Left ventricle myocardium inferior (tissue), 1 donor: ENCODE measurements around the gene EME1. TPM values are rescaled to one million over a fixed set of nuclear protein-coding genes. Genes with fewer than 3 reads are reported as not detected.

ENCODE experiments used
- DNase-seq: peaks from one replicate; pipeline ENCODE4 v3.0.0-alpha.2; 2020
- H3K27ac ChIP-seq: fragments of 200-600 bp; replicated peaks from 2 replicates; pipeline ENCODE4 v1.8.0; 2021
- H3K27me3 ChIP-seq: fragments of 200-600 bp; 2 replicates; pipeline ENCODE4 v1.8.0; 2021; ENCODE audit warnings: low read depth
- H3K36me3 ChIP-seq: fragments of 200-600 bp; 2 replicates; pipeline ENCODE4 v1.8.0; 2021
- H3K4me1 ChIP-seq: fragments of 200-600 bp; 2 replicates; pipeline ENCODE4 v1.8.0; 2021
- H3K4me3 ChIP-seq: fragments of 200-600 bp; 2 replicates; pipeline ENCODE4 v1.8.0; 2021; ENCODE audit warnings: mild to moderate bottlenecking, moderate library complexity
- H3K9me3 ChIP-seq: fragments of 200-600 bp; replicated peaks from 2 replicates; pipeline ENCODE4 v1.8.0; 2021
- CTCF ChIP-seq: fragments of 200-600 bp; IDR thresholded peaks from 2 replicates; pipeline ENCODE4 v1.8.0; 2021; ENCODE audit warnings: antibody characterized with exemption, mild to moderate bottlenecking, borderline replicate concordance
- intact Hi-C: fragments of 100-400 bp; cut with micrococcal nuclease; formaldehyde crosslinking; loops from one replicate; pipeline ENCODE4 v1.11.0; 2022
- total RNA-seq: library from RNA; stranded (reverse); fragmentation: NEBNext Ultra II Directional; extraction: Animal tissue kit (Norgen Biotek cat#: 25700); gene quantifications from one replicate; pipeline ENCODE4 v1.2.1, GENCODE V29; 2021
- donor health status: DM: no; HTN: yes; CAD: no; lungs with severe emphysema.

Gene EME1
- total RNA-seq, 1 donor from 2014 or later: 0.74 TPM

GRCh38 chr17:50421308-50422051 lies 48.5 kb downstream of the EME1 start:
- peaks cover 32% of the 10 kb centered on the region for H3K4me1 ChIP-seq
- H3K9me3 ChIP-seq: peaks cover 6% of the 10 kb centered on the region
- no peak for TF ChIP-seq CTCF
- peak overlapping the region; percentile 45 for H3K4me3 ChIP-seq
- intact Hi-C loops: no loop called here
- H3K27me3 ChIP-seq: no peaks in the 10 kb centered on the region
- H3K36me3 ChIP-seq: no peaks in the 10 kb centered on the region
- H3K27ac ChIP-seq: peak overlapping the region; percentile 74
- no peak for DNase-seq

- Histone ChIP-seq H3K27ac (no peak overlapping the region), H3K36me3 (no peaks in the 10 kb centered on the region), H3K4me1 (peaks cover 45% of the 10 kb centered on the region), H3K4me3 (no peak overlapping the region), H3K27me3 (no peaks in the 10 kb centered on the region), H3K9me3 (peaks cover 6% of the 10 kb centered on the region)
- DNase-seq: no peak
- intact Hi-C loops: no loop called here
- TF ChIP-seq CTCF: no peak
Observed at GRCh38 chr17:50422738-50423137, 49.7 kb downstream of the EME1 start.

GRCh38 chr17:50423553-50424159 lies 50.6 kb downstream of the EME1 start:
- peaks cover 6% of the 10 kb centered on the region for H3K9me3 ChIP-seq
- H3K4me3 ChIP-seq: no peak overlapping the region
- H3K27me3 ChIP-seq: no peaks in the 10 kb centered on the region
- H3K36me3 ChIP-seq: no peaks in the 10 kb centered on the region
- peaks cover 50% of the 10 kb centered on the region for H3K4me1 ChIP-seq
- no peak for DNase-seq
- intact Hi-C loops: no loop called here
- no peak overlapping the region for H3K27ac ChIP-seq
- no peak for TF ChIP-seq CTCF

- no peak overlapping the region for H3K4me3 ChIP-seq
- no peaks in the 10 kb centered on the region for H3K36me3 ChIP-seq
- H3K27ac ChIP-seq: peak overlapping the region; percentile 83
- H3K4me1 ChIP-seq: peaks cover 50% of the 10 kb centered on the region
- no peaks in the 10 kb centered on the region for H3K9me3 ChIP-seq
- no peak for DNase-seq
- TF ChIP-seq CTCF: no peak
- intact Hi-C loops: no loop called here
- H3K27me3 ChIP-seq: no peaks in the 10 kb centered on the region
Observed at GRCh38 chr17:50424246-50424995, 51.4 kb downstream of the EME1 start.

GRCh38 chr17:50424996-50425681 lies 52.1 kb downstream of the EME1 start:
- Histone ChIP-seq H3K27me3 (no peaks in the 10 kb centered on the region), H3K9me3 (no peaks in the 10 kb centered on the region), H3K27ac (peak overlapping the region; percentile 83), H3K36me3 (no peaks in the 10 kb centered on the region), H3K4me3 (peak overlapping the region; percentile 90), H3K4me1 (peaks cover 50% of the 10 kb centered on the region)
- intact Hi-C loops: no loop called here
- DNase-seq: no peak
- no peak for TF ChIP-seq CTCF
